Duodenal mucosa (tissue), 2 donors: Measurements from ENCODE around the gene WDFY2.

ENCODE experiments used
- H3K27ac ChIP-seq: one replicate; pipeline ENCODE4 v1.7.0; 2013; ENCODE audit warnings: low read depth, low read length
- H3K27me3 ChIP-seq, 2 donors: one replicate each; pipeline ENCODE4 v1.7.0; 2013; ENCODE audit warnings: low read length in 2 of 2, control low read depth in 1 of 2; ENCODE audit not compliant: insufficient read depth in 2 of 2, control insufficient read depth in 1 of 2
- H3K36me3 ChIP-seq, 2 donors: one replicate each; pipeline ENCODE4 v1.7.0; 2013; ENCODE audit warnings: low read length in 2 of 2, control low read depth in 1 of 2; ENCODE audit not compliant: insufficient read depth in 2 of 2, control insufficient read depth in 1 of 2
- H3K4me1 ChIP-seq, 2 donors: one replicate each; pipeline ENCODE4 v1.7.0; 2013; ENCODE audit warnings: low read length in 2 of 2, control low read depth in 1 of 2; ENCODE audit not compliant: insufficient read depth in 2 of 2, control insufficient read depth in 1 of 2
- H3K4me3 ChIP-seq, 2 donors: one replicate each; pipeline ENCODE4 v1.7.0; 2013; ENCODE audit warnings: low read length in 2 of 2, low read depth in 1 of 2
- H3K9ac ChIP-seq, 2 donors: one replicate each; pipeline ENCODE4 v1.7.0; 2013; ENCODE audit warnings: low read length in 2 of 2, low read depth in 1 of 2
- H3K9me3 ChIP-seq, 2 donors: one replicate each; pipeline ENCODE4 v1.7.0; 2013; ENCODE audit warnings: low read length in 2 of 2, control low read depth in 1 of 2; ENCODE audit not compliant: control insufficient read depth in 1 of 2

Gene WDFY2

DNA sequence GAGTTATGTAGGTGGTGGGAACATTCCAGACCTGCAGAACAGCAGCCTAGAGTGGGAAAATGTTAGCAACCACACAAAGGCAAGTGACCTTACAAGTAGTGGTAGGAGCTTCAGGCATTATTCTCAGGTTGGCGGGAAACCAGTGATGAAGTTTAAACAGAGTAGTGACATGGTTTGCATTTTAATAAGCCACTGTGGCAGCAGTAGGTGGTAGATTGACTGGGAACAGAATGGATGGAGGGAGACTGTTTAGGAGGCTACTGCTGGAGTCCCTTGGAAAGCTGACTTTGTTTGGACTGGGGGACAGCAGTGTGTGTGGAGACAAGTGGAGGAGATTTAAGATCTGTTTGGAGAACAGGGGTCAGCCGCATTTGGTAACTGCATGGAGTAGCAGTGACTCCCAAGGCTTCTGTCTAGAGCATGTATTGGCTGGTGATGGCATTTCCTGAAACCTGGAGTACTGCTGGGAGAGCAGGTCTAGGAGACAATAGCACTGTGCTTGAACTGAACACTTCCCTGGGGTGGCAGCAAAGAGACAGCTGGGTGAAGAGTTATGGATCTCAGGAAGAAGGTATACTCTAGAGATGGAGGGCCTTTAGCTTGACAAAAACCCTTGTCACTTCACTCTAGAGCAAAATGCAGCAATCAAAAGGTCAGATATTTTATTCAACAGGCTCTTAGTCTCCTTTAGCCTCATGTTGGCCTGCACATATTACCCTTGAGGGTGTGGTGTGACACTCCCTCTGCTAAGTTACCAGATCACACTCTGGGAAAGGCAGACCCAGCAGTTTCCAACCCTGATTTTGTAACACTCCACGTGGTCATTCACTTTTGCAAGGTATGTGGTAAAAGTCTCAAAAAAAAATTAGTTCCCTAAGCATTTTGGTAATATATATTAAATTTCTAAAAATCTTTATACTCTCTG is 149.4 kb downstream of the WDFY2 start:
- no peaks in the 10 kb centered on the region for H3K9me3 ChIP-seq
- no peak overlapping the region for H3K4me3 ChIP-seq
- peaks cover 16 to 31% of the 10 kb centered on the region in 2 donors for H3K4me1 ChIP-seq
- H3K27ac ChIP-seq = no peak overlapping the region
- H3K36me3 ChIP-seq = no peaks in the 10 kb centered on the region
- H3K9ac ChIP-seq = no peak overlapping the region
- H3K27me3 ChIP-seq = no peaks in the 10 kb centered on the region

DNA sequence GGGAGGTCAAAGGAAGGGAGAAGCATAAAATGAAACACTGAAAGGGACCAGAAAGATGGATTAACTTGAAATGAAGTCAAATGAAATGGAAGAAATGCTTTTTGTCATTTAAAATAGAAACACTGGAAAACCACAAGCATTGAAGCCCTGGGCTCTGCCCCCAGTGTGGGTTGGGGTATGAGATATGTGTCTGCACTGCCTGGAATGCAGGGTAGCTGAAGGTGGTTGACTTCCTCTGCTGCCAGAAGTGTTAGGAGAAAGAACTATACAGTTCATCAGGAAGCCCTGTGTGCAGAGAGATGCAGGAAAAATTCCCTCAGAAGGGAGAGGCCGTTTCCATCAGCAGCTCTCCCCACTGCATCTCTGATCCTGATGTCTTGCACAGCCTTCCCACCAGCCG is 150.5 kb downstream of the WDFY2 start:
- no peak overlapping the region for H3K27ac ChIP-seq
- no peak overlapping the region for H3K4me3 ChIP-seq
- H3K27me3 ChIP-seq = no peaks in the 10 kb centered on the region
- no peaks in the 10 kb centered on the region for H3K9me3 ChIP-seq
- peaks cover 13 to 25% of the 10 kb centered on the region in 2 donors for H3K4me1 ChIP-seq
- peaks cover 0 to 8% of the 10 kb centered on the region in 2 donors for H3K36me3 ChIP-seq
- no peak overlapping the region for H3K9ac ChIP-seq

DNA sequence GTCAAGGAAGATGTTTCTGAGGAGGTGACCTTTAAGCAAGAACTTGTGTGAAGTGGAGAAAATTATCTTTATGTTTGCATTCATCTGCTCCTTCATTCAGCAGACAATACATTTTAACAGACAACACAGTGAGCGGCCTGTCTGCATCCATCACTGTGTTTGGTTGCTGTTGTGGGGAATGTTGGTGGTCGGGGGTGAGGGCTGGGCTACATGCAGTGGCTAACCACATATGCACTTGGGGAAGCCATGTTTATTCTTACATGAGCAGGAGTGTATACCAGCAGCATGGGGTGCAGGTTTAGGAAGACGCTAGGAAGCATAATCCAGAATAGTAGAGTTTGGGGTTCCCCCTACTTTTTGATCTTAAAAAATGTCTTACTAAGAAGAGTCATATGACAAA is 153.3 kb downstream of the WDFY2 start:
- peaks cover 0 to 11% of the 10 kb centered on the region in 2 donors for H3K36me3 ChIP-seq
- no peaks in the 10 kb centered on the region for H3K27me3 ChIP-seq

DNA sequence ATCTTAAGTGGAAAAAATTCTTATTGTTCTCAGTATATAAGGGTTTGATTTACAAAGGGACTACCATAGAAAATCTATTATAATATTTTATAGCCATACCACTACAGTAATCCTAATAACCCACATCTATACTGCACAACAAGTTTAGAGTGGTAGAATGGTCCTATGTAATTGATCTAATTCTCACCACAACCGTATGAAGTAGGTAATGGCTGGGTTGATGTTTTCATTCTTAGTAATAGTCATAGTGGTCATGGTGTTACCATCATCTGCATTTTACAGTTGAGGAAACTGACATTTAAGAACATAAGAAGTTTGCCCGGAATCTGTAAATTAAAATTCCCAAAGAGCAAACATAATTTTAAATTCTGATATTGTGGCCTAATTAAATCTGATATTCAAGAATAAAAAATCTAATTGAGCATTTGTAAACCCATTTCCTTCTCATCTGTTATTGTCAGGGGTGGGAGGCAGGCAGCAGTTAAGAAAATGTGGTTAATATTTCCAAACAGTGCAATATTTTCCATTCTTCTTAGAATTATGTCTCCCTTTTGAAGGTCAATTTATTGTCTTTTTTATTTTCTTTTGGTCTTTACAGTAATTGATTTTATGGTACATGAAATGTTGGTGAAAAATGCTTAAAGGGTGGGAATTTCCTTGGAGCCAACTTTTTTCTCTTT is 154.1 kb downstream of the WDFY2 start:
- Histone ChIP-seq H3K27me3 (no peaks in the 10 kb centered on the region), H3K9ac (no peak overlapping the region), H3K27ac (no peak overlapping the region), H3K4me3 (no peak overlapping the region), H3K4me1 (peaks cover 0 to 7% of the 10 kb centered on the region in 2 donors), H3K36me3 (peaks cover 0 to 11% of the 10 kb centered on the region in 2 donors), H3K9me3 (no peaks in the 10 kb centered on the region)

More for the DNA sequence above, 153.3 kb downstream of the WDFY2 start:
- Histone ChIP-seq H3K9me3 (no peaks in the 10 kb centered on the region), H3K4me3 (no peak overlapping the region), H3K9ac (no peak overlapping the region), H3K27ac (no peak overlapping the region), H3K4me1 (peaks cover 0 to 7% of the 10 kb centered on the region in 2 donors)

DNA sequence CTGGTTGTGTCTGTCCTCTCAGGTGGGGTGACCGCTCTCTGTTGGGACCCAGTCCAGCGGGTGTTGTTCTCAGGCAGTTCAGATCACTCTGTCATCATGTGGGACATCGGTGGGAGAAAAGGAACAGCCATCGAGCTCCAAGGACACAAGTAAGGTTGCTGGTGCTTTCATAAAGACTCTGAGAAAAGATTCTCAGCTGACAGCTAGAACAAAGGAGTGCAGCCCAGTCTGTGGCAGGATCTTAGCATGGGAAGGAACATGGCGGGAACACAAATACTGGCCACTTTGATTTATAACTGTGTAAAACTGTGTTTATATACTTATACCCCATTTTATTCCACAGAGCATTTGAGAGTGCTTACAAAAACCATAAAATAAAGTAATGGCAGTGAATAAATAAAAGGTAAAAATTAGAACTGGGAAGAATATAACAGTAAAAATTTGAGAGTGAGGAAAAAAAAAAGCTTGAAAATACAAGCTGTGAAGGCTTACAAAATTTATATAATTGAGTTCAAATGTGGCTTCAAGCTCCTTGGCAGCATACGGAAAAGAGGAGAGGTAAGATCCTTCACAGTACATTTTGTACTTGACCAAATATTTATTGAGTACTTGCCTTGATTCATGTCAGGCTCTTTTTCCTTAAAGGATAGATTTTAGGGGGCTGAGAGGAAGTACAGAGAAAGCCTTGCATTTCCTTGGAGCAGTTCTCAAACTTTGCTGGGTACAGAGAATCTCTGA is 154.9 kb downstream of the WDFY2 start:
- no peaks in the 10 kb centered on the region for H3K27me3 ChIP-seq
- H3K9ac ChIP-seq = no peak overlapping the region
- H3K4me3 ChIP-seq = no peak overlapping the region
- H3K27ac ChIP-seq = no peak overlapping the region
- no peaks in the 10 kb centered on the region for H3K9me3 ChIP-seq
- peaks cover 0 to 11% of the 10 kb centered on the region in 2 donors for H3K36me3 ChIP-seq
- H3K4me1 ChIP-seq = no peaks in the 10 kb centered on the region

DNA sequence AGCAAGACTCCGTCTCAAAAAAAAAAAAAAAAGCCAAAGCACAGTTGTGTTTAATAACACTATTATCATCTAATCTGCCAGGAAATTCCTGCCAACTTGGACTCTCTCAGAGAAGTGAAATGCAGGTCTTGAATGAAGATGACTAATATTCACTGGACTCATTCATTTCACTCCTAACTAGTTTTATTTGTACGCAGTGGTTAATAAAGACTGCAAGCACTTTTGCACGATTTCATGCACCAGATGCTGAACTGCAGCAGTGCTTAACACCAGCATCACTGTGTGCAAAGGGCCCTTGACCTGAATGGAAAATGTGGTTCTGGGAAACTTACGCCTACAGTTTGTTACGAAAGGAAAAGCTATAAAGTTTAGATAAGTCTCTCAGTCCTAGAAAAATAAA is 156.4 kb downstream of the WDFY2 start:
- H3K9ac ChIP-seq = no peak overlapping the region
- no peaks in the 10 kb centered on the region for H3K4me1 ChIP-seq
- H3K9me3 ChIP-seq = no peaks in the 10 kb centered on the region
- H3K36me3 ChIP-seq = peaks cover 0 to 11% of the 10 kb centered on the region in 2 donors
- H3K4me3 ChIP-seq = no peak overlapping the region
- H3K27ac ChIP-seq = no peak overlapping the region
- H3K27me3 ChIP-seq = no peaks in the 10 kb centered on the region

DNA sequence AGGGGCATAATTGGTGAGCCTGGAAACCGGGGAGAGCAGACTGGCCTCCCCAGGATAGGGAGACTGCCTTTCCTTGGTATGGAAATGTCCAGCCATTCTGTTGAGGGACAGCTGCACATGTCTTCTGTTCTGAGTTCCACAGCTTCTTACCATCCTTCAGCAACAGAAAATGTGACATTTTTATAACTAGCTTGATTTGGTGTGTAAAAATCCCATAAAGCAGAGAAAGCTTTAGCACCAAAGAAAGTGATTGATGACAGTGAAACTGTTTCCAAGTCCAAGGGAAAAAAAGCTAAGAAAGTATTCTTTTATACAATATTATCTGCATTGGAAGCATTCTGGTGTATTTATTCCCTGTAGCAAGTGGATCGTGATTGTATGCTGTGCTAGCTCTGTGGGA is 157.8 kb downstream of the WDFY2 start:
- Histone ChIP-seq H3K4me3 (no peak overlapping the region), H3K9me3 (no peaks in the 10 kb centered on the region), H3K27me3 (no peaks in the 10 kb centered on the region), H3K9ac (no peak overlapping the region), H3K36me3 (peaks cover 0 to 11% of the 10 kb centered on the region in 2 donors), H3K27ac (no peak overlapping the region), H3K4me1 (no peaks in the 10 kb centered on the region)

DNA sequence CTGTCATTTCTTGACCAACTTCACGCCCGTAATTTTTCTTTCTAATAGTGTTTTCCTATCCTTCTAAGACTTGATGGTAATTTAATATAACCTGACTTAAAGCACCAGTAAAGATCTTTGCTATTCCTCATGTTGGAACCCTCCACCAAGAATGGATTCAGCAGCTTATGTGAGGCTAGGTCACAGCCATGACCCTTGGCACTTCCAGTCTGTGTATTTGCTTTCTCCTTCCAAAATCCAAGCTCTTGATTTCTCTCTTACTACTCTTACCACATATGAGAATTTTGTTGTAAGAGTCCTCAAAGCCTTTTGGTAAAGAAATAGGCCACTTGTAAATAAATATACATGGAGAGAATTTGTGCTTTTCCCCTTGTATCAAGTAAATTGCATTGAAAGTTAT is 158.3 kb downstream of the WDFY2 start:
- Histone ChIP-seq H3K4me3 (no peak overlapping the region), H3K27ac (no peak overlapping the region), H3K4me1 (no peaks in the 10 kb centered on the region), H3K9me3 (peaks cover 0 to 5% of the 10 kb centered on the region in 2 donors), H3K27me3 (no peaks in the 10 kb centered on the region), H3K36me3 (peaks cover 0 to 14% of the 10 kb centered on the region in 2 donors), H3K9ac (no peak overlapping the region)

DNA sequence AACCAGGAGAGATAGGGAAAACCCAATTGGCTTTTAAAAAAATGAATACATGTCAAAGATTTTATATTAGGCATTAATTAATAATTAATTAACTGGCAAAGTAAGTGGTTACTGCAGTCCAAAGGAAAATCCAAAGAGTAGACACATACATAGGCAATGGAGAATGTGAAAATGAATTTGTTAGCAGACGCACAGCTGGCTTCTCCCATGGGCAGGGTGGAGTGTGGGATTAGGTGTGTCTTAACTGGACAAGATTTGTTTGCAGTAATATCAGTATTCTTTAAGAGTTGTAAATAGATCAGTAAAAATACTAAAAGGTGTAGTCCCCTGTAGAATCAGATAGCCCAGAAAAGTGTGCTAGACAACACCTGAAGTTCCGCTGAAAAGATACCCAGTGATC is 161.0 kb downstream of the WDFY2 start:
- no peaks in the 10 kb centered on the region for H3K4me1 ChIP-seq
- H3K36me3 ChIP-seq = peaks cover 8 to 15% of the 10 kb centered on the region in 2 donors
- H3K9ac ChIP-seq = no peak overlapping the region
- no peaks in the 10 kb centered on the region for H3K27me3 ChIP-seq
- no peak overlapping the region for H3K27ac ChIP-seq
- peaks cover 7 to 16% of the 10 kb centered on the region in 2 donors for H3K9me3 ChIP-seq
- H3K4me3 ChIP-seq = no peak overlapping the region

DNA sequence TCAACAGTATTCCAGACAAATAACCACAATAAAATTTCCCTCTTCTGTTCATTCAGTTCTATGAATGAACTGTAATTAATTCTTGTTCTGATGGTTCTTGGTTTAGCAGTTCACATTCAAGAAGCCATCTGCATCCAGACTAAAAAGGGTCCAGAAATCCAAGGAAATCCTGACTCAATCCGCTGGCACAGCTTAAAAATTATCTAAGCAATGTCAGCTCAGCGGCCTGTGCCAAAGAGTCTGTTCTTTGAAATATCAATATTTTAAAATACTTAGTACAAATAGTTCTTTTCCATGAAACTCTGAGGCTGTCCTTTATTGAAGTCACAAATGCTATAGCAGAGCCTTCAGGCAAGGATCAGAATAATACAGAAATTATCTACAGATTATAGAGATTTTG is 162.5 kb downstream of the WDFY2 start:
- Histone ChIP-seq H3K27me3 (no peaks in the 10 kb centered on the region), H3K4me1 (no peaks in the 10 kb centered on the region), H3K36me3 (peaks cover 8 to 14% of the 10 kb centered on the region in 2 donors), H3K27ac (no peak overlapping the region), H3K9me3 (peaks cover 7 to 16% of the 10 kb centered on the region in 2 donors), H3K9ac (no peak overlapping the region), H3K4me3 (no peak overlapping the region)
